Cardiac fibroblast (primary cell): Measurements from ENCODE around the gene ZNF20.
"Not testable (repeated sequence)": the region's sequence is repeated elsewhere in the genome, so short reads cannot be mapped to it uniquely, and the experiment has no call there.

Experiments used
- DNase-seq, 2 donors: peaks; one replicate each; pipeline versions ENCODE4 v3.0.0 to v3.0.0-alpha.2; 2010; ENCODE audit warnings: low read depth in 2 of 2
- H3K4me3 ChIP-seq, 2 donors: replicated peaks in 1 of 2; 1 replicate in 1 of 2; 2 replicates in 1 of 2; pipeline ENCODE4 v1.5.1; 2011; ENCODE audit warnings: low read depth in 2 of 2, low read length in 2 of 2, mild to moderate bottlenecking in 2 of 2, moderate library complexity in 1 of 2
- CTCF ChIP-seq: IDR thresholded peaks from one replicate; pipeline ENCODE4 v1.5.1; 2011; ENCODE audit warnings: low read depth, mild to moderate bottlenecking, low read length, inconsistent platforms

ZNF20 gene

GRCh38 chr19:12093777-12094176, 46.4 kb downstream of the ZNF20 start:
- DNase-seq, result no peak
- no peak for TF ChIP-seq CTCF
- no peak overlapping the region for H3K4me3 ChIP-seq

DNA sequence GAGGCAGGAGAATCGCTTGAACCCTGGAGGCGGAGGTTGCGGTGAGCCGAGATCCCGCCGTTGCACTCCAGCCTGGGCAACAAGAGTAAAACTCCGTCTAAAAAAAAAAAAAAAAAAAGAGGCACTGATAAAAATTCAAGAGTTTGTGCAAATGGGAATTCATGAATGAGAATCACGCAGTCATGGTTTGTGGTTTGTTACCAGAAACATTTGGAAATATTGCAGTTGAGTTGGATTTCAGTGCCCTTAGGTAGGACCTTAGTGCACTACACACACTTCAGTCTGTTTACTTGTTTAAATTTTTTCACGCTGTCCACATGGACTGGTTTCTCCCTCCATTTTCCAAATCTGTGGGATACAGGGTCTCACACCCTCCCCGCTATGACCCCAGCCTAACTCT, 47.2 kb downstream of the ZNF20 start:
- peak overlapping the region; percentile 69 to 75 for H3K4me3 ChIP-seq
- peak; percentile 13 to 19 for DNase-seq
- TF ChIP-seq CTCF, result no peak

GRCh38 chr19:12092065-12092867, 47.9 kb downstream of the ZNF20 start:
- DNase-seq, result peak; percentile 89 to 92
- H3K4me3 ChIP-seq, result peak overlapping the region; percentile 69 to 75
- no peak for TF ChIP-seq CTCF

DNA sequence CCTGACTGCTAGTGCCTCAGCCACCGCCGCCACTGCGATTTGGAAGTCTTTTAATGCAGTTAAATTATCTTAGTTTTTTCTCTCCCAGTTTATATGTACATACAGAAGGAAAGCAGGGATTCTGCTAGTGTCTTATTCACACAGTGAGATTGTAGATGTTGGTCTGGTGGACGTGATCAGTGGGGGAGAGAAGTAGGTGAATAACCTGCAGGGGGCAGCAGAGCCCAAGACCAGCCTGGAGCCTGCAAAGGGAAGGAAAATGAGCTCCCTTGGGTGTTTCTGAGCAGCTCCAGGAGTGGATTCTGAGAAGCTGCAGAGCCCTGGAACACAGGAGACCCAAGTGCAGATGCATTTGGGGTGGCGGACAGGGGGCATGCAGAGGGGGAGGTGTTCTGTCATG, 49.3 kb downstream of the ZNF20 start:
- peak; percentile 73 to 75 for DNase-seq

GRCh38 chr19:12085074-12085818, 54.9 kb downstream of the ZNF20 start:
- no peak overlapping the region for H3K4me3 ChIP-seq
- no peak for TF ChIP-seq CTCF
- DNase-seq, result no peak

More for the DNA sequence above, 49.3 kb downstream of the ZNF20 start:
- TF ChIP-seq CTCF, result peak; percentile 64
- no peak overlapping the region for H3K4me3 ChIP-seq

DNA sequence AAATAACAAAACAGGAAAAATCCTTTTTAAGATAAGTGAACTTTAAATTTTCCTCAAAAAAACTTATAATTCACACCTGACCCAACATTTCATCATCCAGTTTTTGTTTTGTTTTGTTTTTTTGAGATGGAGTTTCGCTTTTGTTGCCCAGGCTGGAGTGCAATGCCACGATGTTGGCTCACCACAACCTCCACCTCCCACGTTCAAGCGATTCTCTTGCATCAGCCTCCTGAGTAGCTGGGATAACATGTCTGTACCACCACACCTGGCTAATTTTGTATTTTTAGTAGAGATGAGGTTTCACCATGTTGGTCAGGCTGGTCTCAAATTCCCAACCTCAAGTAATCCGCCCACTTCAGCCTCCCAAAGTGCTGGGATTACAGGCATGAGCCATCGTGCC, 56.8 kb downstream of the ZNF20 start:
- not testable (repeated sequence) for DNase-seq, H3K4me3 ChIP-seq
